HG02973 (cell line): ENCODE measurements around the gene FAF1.
A peak's percentile ranks its signal among the peaks of the same experiment; 100 is the strongest.
"Not testable (repeated sequence)": the region's sequence is repeated elsewhere in the genome, so short reads cannot be mapped to it uniquely, and the experiment has no call there.

ENCODE experiments used
- ATAC-seq: cut with Tn5 transposase; IDR thresholded peaks from one replicate; pipeline ENCODE4 v1.9.1; 2021; ENCODE audit warnings: moderate library complexity; ENCODE audit not compliant: unreplicated experiment

The FAF1 gene

GRCh38 chr1:50959913-50960844 lies at the start of gene FAF1:
Gene FAF1 (minus strand): TSS chr1:50960267. CDS start chr1:50959811, 456 bp downstream.
- peak; percentile 81 for ATAC-seq

- no peak for ATAC-seq
These were observed 49.3 kb upstream of the FAF1 start for GRCh38 chr1:51009381-51009780.

GRCh38 chr1:51005549-51005948 lies 45.5 kb upstream of the FAF1 start:
- not testable (repeated sequence) for ATAC-seq

- no peak for ATAC-seq
These were observed 42.4 kb upstream of the FAF1 start for GRCh38 chr1:51002516-51002915.

GRCh38 chr1:51000651-51001050 lies 40.6 kb upstream of the FAF1 start:
- no peak for ATAC-seq

GRCh38 chr1:51000160-51000559 lies 40.1 kb upstream of the FAF1 start:
- no peak for ATAC-seq

- ATAC-seq: not testable (repeated sequence)
These were observed 39.3 kb upstream of the FAF1 start for GRCh38 chr1:50999375-50999774.

- no peak for ATAC-seq
These were observed 36.0 kb upstream of the FAF1 start for GRCh38 chr1:50996083-50996482.

- no peak for ATAC-seq
These were observed 35.6 kb upstream of the FAF1 start for GRCh38 chr1:50995651-50996050.

GRCh38 chr1:50994997-50995396 lies 34.9 kb upstream of the FAF1 start:
- no peak for ATAC-seq

- ATAC-seq: no peak
These were observed 33.6 kb upstream of the FAF1 start for GRCh38 chr1:50993645-50994044.

- no peak for ATAC-seq
These were observed 32.7 kb upstream of the FAF1 start for GRCh38 chr1:50992532-50993318.

- no peak for ATAC-seq
These were observed 29.6 kb upstream of the FAF1 start for GRCh38 chr1:50989694-50990093.

- ATAC-seq: no peak
These were observed 26.6 kb upstream of the FAF1 start for GRCh38 chr1:50986653-50987052.

- ATAC-seq: no peak
These were observed 25.0 kb upstream of the FAF1 start for GRCh38 chr1:50985094-50985493.

GRCh38 chr1:50983219-50983802 lies 23.2 kb upstream of the FAF1 start:
- no peak for ATAC-seq

GRCh38 chr1:50982611-50983010 lies 22.5 kb upstream of the FAF1 start:
- no peak for ATAC-seq

- ATAC-seq: no peak
These were observed 21.7 kb upstream of the FAF1 start for GRCh38 chr1:50981741-50982140.

GRCh38 chr1:50980505-50980904 lies 20.4 kb upstream of the FAF1 start:
- ATAC-seq: no peak

- ATAC-seq: no peak
These were observed 19.9 kb upstream of the FAF1 start for GRCh38 chr1:50979937-50980336.
